CD8-positive, alpha-beta memory T cell (primary cell): ENCODE data around the gene TP63. TPM values are rescaled to one million over a fixed set of nuclear protein-coding genes. Genes with fewer than 3 reads are reported as not detected.

Source experiments
- CTCF ChIA-PET: fragments of 350-600 bp; sonication (Branson Sonifier 250); formaldehyde crosslinking; loops from one replicate; lab custom pipeline; 2021; ENCODE audit warnings: antibody characterized with exemption; lab: Charles Lee
- POLR2A ChIA-PET: fragments of 350-600 bp; sonication (Branson Sonifier 250); formaldehyde crosslinking; loops from one replicate; lab custom pipeline; 2021; ENCODE audit warnings: antibody characterized with exemption; lab: Charles Lee
- DNase-seq, 5 donors: peaks; one replicate each; pipeline versions ENCODE4 v3.0.0 to v3.0.0-alpha.2; 2020 to 2022; ENCODE audit warnings: mixed read lengths in 1 of 5
- H3K27ac ChIP-seq: one replicate; pipeline ENCODE4 v1.7.0; 2013; ENCODE audit warnings: low read depth, mild to moderate bottlenecking, low read length, moderate library complexity
- H3K27me3 ChIP-seq: 2 replicates; pipeline ENCODE4 v1.7.0; 2013; ENCODE audit warnings: low read length, mild to moderate bottlenecking; ENCODE audit not compliant: insufficient read depth, poor library complexity, severe bottlenecking
- H3K36me3 ChIP-seq: 2 replicates; pipeline ENCODE4 v1.7.0; 2013; ENCODE audit warnings: mild to moderate bottlenecking, low read length, moderate library complexity; ENCODE audit not compliant: insufficient read depth
- H3K4me1 ChIP-seq: 2 replicates; pipeline ENCODE4 v1.7.0; 2013; ENCODE audit warnings: mild to moderate bottlenecking, low read length, moderate library complexity; ENCODE audit not compliant: insufficient read depth
- H3K4me3 ChIP-seq: 2 replicates; pipeline ENCODE4 v1.7.0; 2013; ENCODE audit warnings: mild to moderate bottlenecking, low read length
- H3K9me3 ChIP-seq: 2 replicates; pipeline ENCODE4 v1.7.0; 2013; ENCODE audit warnings: mild to moderate bottlenecking, low read length
- H3K27ac Mint-ChIP-seq, 8 donors: one replicate each; pipeline ENCODE4 v1.8.0; 2020 to 2021; ENCODE audit warnings: mixed read lengths in 8 of 8, mild to moderate bottlenecking in 6 of 8, inconsistent platforms in 3 of 8, moderate library complexity in 3 of 8
- H3K27me3 Mint-ChIP-seq, 2 donors: one replicate each; pipeline ENCODE4 v1.8.0; 2020 to 2021; ENCODE audit warnings: mixed read lengths in 2 of 2, mild to moderate bottlenecking in 1 of 2, moderate library complexity in 1 of 2
- H3K36me3 Mint-ChIP-seq, 3 donors: one replicate each; pipeline ENCODE4 v1.8.0; 2020 to 2021; ENCODE audit warnings: mixed read lengths in 3 of 3, inconsistent platforms in 1 of 3, mild to moderate bottlenecking in 1 of 3
- H3K4me1 Mint-ChIP-seq, 3 donors: one replicate each; pipeline ENCODE4 v1.8.0; 2020 to 2021; ENCODE audit warnings: mixed read lengths in 3 of 3, inconsistent platforms in 1 of 3, mild to moderate bottlenecking in 1 of 3
- H3K4me3 Mint-ChIP-seq, 7 donors: one replicate each; pipeline ENCODE4 v1.8.0; 2020 to 2021; ENCODE audit warnings: mixed read lengths in 7 of 7, mild to moderate bottlenecking in 6 of 7, moderate library complexity in 4 of 7, inconsistent platforms in 2 of 7
- H3K9me3 Mint-ChIP-seq, 5 donors: one replicate each; pipeline ENCODE4 v1.8.0; 2020 to 2022; ENCODE audit warnings: mixed read lengths in 5 of 5, mild to moderate bottlenecking in 3 of 5, moderate library complexity in 2 of 5, inconsistent platforms in 1 of 5
- polyA plus RNA-seq: library from polyadenylated mRNA; unstranded; fragments of 300-500 nt; fragmentation: Illumina TruSeq; gene quantifications from one replicate; pipeline ENCODE4 v1.2.3, GENCODE V29; 2021
- total RNA-seq, 2 experiments: library from RNA; stranded (reverse); gene quantifications; one replicate each; pipeline ENCODE4 v1.2.3, GENCODE V29; 2021

TP63 gene
- total and polyA plus RNA-seq, 3 experiments from 2014 or later = 0.13 to 0.82 (median 0.31) TPM

DNA sequence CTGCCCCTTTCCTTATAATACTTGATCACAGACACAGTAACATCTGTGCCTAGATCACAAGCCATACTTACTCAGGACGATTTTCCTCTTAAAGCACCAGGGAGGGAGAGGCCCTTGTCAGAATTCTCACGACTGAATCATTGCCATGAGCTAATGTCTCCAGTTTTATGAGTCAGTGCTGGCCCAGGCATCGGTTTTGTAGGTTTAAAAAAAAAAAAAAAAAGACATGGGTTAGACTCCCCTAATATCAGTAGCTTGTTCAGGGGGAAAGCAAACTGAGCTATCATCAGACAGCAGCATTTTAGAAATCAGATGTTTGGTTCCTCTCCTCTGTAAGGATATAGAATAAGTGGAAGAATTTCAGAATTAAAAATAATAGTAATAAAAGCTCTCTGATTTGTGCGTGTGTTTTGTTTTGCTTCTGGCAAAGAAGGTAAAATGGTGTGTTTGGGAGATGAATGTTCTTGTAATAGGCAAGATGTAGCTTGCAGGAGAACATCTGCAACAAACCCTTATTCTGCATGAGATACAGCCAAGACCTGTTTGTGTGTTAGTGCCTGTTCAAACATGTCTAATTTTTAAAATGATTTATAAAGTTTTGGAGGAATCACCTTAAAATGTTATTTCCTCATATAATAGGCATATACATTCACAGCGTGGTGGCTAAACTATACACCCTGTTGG, 193.6 kb downstream of the TP63 start:
- peaks cover 0 to 13% of the 10 kb centered on the region in 2 donors for H3K27me3 Mint-ChIP-seq
- DNase-seq = no peak

DNA sequence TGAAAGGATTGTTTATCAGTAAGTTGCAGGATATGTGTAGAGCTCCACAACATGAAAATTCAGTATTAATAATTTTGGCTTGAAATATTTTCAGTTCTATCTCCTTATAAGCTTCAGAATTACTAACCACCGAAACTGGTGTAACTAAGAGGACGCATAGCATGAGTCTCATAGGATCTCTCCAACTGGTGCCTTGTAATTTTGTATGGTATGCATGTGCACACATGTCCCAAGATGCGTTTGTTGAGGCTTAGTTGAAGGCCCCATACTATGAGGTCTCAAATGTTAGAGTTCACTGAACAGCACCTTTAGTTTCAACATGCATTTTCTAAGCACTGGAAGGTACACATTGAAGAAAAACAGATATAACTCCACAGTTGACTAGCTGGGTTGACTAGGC, 195.4 kb downstream of the TP63 start:
- no peak overlapping the region for H3K27ac ChIP-seq
- ChIA-PET POLR2A (no interaction called here), CTCF (no interaction called here)
- no peaks in the 10 kb centered on the region for H3K27me3 ChIP-seq
- Mint-ChIP-seq H3K36me3 (peaks cover 0 to 3% (median 0%) of the 10 kb centered on the region in 3 donors), H3K27me3 (peaks cover 0 to 4% of the 10 kb centered on the region in 2 donors), H3K4me3 (no peak overlapping the region), H3K4me1 (no peaks in the 10 kb centered on the region), H3K9me3 (no peaks in the 10 kb centered on the region), H3K27ac (no peak overlapping the region)
- H3K4me3 ChIP-seq = no peak overlapping the region
- no peak for DNase-seq
- no peaks in the 10 kb centered on the region for H3K36me3 ChIP-seq
- no peaks in the 10 kb centered on the region for H3K4me1 ChIP-seq
- H3K9me3 ChIP-seq = no peaks in the 10 kb centered on the region

More for the DNA sequence above, 193.6 kb downstream of the TP63 start:
- ChIA-PET POLR2A (no interaction called here), CTCF (no interaction called here)
- Histone ChIP-seq H3K4me3 (no peak overlapping the region), H3K27me3 (no peaks in the 10 kb centered on the region), H3K9me3 (no peaks in the 10 kb centered on the region), H3K36me3 (no peaks in the 10 kb centered on the region), H3K4me1 (no peaks in the 10 kb centered on the region), H3K27ac (no peak overlapping the region)
- H3K27ac Mint-ChIP-seq = no peak overlapping the region
- H3K4me1 Mint-ChIP-seq = no peaks in the 10 kb centered on the region
- no peaks in the 10 kb centered on the region for H3K9me3 Mint-ChIP-seq
- H3K36me3 Mint-ChIP-seq = peaks cover 0 to 3% (median 0%) of the 10 kb centered on the region in 3 donors
- no peak overlapping the region for H3K4me3 Mint-ChIP-seq

DNA sequence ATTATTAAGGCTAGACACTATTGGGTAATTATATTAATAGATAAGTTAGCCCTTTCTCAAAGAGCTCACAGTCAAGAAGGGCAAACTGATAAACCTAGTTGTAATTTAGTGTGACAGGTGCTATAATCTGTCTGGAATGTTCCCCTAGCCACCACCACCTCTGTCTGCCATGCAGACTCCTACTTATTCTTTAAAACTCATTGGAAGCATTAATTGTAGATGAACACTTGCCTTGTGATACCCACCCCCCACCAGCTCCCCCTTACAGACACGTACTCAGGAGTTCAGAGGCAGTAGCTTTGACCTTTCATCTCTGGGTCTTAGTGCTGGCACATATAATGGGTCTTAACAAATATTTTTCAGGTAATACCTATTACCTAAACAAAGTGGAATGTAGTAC, 195.9 kb downstream of the TP63 start:
- Histone ChIP-seq H3K36me3 (no peaks in the 10 kb centered on the region), H3K27ac (no peak overlapping the region), H3K4me3 (no peak overlapping the region), H3K27me3 (no peaks in the 10 kb centered on the region), H3K9me3 (no peaks in the 10 kb centered on the region), H3K4me1 (no peaks in the 10 kb centered on the region)
- H3K9me3 Mint-ChIP-seq = no peaks in the 10 kb centered on the region
- CTCF ChIA-PET = no interaction called here
- H3K36me3 Mint-ChIP-seq = peaks cover 0 to 3% (median 0%) of the 10 kb centered on the region in 3 donors
- H3K27ac Mint-ChIP-seq = no peak overlapping the region
- peaks cover 0 to 4% of the 10 kb centered on the region in 2 donors for H3K27me3 Mint-ChIP-seq
- H3K4me3 Mint-ChIP-seq = no peak overlapping the region
- POLR2A ChIA-PET = no interaction called here
- no peak for DNase-seq
- H3K4me1 Mint-ChIP-seq = no peaks in the 10 kb centered on the region

DNA sequence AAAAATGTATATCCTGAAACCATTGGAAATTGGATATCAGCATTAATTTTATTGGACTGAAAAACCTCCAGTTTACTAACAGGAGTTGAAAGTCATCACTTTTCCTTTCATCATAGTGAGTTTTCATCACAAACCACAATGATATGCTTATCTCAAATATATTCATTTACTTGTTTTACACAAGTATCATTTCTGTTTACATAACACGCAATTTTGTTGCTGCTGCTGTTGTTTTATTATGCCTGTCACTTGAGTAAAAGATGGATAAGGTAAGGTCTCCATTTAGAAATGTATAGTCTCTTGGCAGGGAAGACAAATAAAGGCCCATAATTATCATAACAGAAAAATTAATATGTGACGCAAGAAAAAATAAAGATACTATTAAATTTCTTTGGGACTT, 199.2 kb downstream of the TP63 start:
- H3K27ac Mint-ChIP-seq = no peak overlapping the region
- no peaks in the 10 kb centered on the region for H3K4me1 Mint-ChIP-seq
- POLR2A ChIA-PET = no interaction called here

DNA sequence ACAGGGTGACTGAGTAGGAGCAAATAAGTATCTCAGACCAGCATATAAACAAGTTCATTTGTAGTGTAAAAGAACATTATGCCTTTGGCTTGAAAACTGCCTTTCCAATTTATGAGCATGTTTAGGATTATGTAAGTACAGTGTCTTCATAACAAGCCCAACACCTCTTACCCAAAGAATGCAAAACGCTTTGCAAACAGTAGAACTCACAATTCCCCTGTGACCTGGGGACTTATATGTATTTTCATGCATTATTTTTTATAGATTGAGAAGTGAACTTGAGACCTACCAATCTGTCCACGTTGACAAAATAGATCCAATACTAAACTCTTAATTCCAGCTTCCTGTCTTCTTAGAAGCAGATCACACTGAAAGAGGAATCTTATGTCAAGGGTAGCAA, 202.1 kb downstream of the TP63 start:
- Histone ChIP-seq H3K4me3 (no peak overlapping the region), H3K27ac (no peak overlapping the region), H3K9me3 (no peaks in the 10 kb centered on the region), H3K27me3 (no peaks in the 10 kb centered on the region), H3K36me3 (no peaks in the 10 kb centered on the region), H3K4me1 (no peaks in the 10 kb centered on the region)
- H3K27ac Mint-ChIP-seq = no peak overlapping the region
- no peaks in the 10 kb centered on the region for H3K9me3 Mint-ChIP-seq
- no peaks in the 10 kb centered on the region for H3K4me1 Mint-ChIP-seq
- DNase-seq = no peak
- H3K36me3 Mint-ChIP-seq = peaks cover 0 to 3% (median 0%) of the 10 kb centered on the region in 3 donors
- POLR2A ChIA-PET = no interaction called here
- H3K4me3 Mint-ChIP-seq = no peak overlapping the region
- CTCF ChIA-PET = no interaction called here
- peaks cover 0 to 1% of the 10 kb centered on the region in 2 donors for H3K27me3 Mint-ChIP-seq

More for the DNA sequence above, 199.2 kb downstream of the TP63 start:
- no peak for DNase-seq
- Mint-ChIP-seq H3K9me3 (no peaks in the 10 kb centered on the region), H3K36me3 (peaks cover 0 to 3% (median 0%) of the 10 kb centered on the region in 3 donors), H3K4me3 (no peak overlapping the region), H3K27me3 (no peaks in the 10 kb centered on the region)
- no peaks in the 10 kb centered on the region for H3K9me3 ChIP-seq
- H3K27me3 ChIP-seq = no peaks in the 10 kb centered on the region
- H3K4me1 ChIP-seq = no peaks in the 10 kb centered on the region
- CTCF ChIA-PET = no interaction called here
- no peaks in the 10 kb centered on the region for H3K36me3 ChIP-seq
- H3K4me3 ChIP-seq = no peak overlapping the region
- H3K27ac ChIP-seq = no peak overlapping the region

DNA sequence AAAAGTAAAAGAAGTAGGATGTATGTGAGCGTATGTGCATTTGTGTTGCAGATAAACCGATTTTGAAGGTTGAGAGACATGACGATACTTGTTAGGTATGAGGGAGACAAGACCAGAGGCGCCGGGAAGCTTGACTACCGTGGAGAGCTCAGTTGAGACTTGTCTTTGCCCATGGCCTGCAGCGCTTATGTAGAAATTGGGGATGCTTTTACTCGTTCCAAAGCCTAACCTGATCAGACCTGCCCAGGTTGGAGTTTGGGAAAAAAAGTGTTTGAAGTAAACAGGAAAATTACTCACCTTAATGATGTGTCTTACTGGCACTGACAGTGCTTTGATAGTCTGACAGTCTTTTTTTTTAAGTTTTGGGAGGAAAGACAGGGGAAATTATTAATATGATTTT, 202.8 kb downstream of the TP63 start:
- H3K36me3 Mint-ChIP-seq = peaks cover 0 to 3% (median 0%) of the 10 kb centered on the region in 3 donors
- Histone ChIP-seq H3K27ac (no peak overlapping the region), H3K4me1 (no peaks in the 10 kb centered on the region), H3K36me3 (no peaks in the 10 kb centered on the region), H3K9me3 (no peaks in the 10 kb centered on the region), H3K4me3 (no peak overlapping the region), H3K27me3 (no peaks in the 10 kb centered on the region)
- peaks cover 0 to 1% of the 10 kb centered on the region in 2 donors for H3K27me3 Mint-ChIP-seq
- H3K27ac Mint-ChIP-seq = peak overlapping the region in 1 of 8 donors; percentile 65
- H3K4me3 Mint-ChIP-seq = no peak overlapping the region
- ChIA-PET CTCF (no interaction called here), POLR2A (no interaction called here)
- H3K9me3 Mint-ChIP-seq = no peaks in the 10 kb centered on the region
- no peak for DNase-seq
- no peaks in the 10 kb centered on the region for H3K4me1 Mint-ChIP-seq

DNA sequence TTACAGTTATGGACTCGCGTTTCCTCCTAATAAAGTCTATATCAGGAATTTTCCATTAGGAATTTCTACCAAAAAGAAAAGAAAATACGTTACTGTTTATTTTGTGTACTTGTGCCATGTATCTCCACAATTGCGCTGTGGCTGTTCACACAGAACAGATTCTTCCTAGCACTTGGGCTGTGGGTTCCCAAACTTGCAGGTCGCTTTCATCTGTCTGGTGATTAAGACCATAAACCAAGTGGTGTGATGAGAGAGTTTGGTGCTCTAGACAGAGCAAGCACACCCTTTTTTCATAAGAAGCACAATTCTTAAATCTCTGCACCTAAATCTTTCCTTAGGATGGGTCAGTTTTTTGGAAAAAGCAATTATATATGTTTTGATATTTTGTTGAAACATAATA, 203.3 kb downstream of the TP63 start:
- Histone ChIP-seq H3K4me1 (no peaks in the 10 kb centered on the region), H3K27ac (no peak overlapping the region), H3K4me3 (no peak overlapping the region), H3K27me3 (no peaks in the 10 kb centered on the region), H3K36me3 (no peaks in the 10 kb centered on the region), H3K9me3 (no peaks in the 10 kb centered on the region)
- Mint-ChIP-seq H3K36me3 (no peaks in the 10 kb centered on the region), H3K9me3 (no peaks in the 10 kb centered on the region), H3K27ac (no peak overlapping the region), H3K27me3 (peaks cover 0 to 1% of the 10 kb centered on the region in 2 donors), H3K4me1 (no peaks in the 10 kb centered on the region), H3K4me3 (no peak overlapping the region)
- DNase-seq = no peak
- ChIA-PET POLR2A (no interaction called here), CTCF (no interaction called here)

DNA sequence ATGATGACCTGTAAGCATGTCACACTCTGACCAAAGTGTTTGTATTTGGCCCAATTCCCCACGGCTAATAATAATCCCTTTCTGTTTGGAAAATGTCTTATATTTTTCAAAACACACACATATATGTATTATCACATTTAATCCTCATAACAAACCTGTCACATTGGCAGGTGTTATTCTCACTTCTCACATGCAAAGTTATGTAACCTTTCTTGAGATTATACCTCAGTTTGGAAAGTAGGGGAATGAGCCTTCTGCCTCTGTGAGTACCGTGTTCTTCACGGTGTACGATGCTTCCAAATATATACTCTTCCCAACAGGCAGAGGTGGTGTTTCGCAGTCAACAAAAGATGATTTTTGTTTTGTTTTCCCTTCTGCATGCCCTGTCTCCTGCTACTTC, 205.6 kb downstream of the TP63 start:
- Mint-ChIP-seq H3K4me3 (no peak overlapping the region), H3K27ac (no peak overlapping the region), H3K4me1 (no peaks in the 10 kb centered on the region), H3K27me3 (peaks cover 1 to 2% of the 10 kb centered on the region in 2 donors), H3K36me3 (no peaks in the 10 kb centered on the region), H3K9me3 (no peaks in the 10 kb centered on the region)
- DNase-seq = no peak
- CTCF ChIA-PET = no interaction called here
- H3K4me3 ChIP-seq = no peak overlapping the region
- no peaks in the 10 kb centered on the region for H3K9me3 ChIP-seq
- H3K27me3 ChIP-seq = no peaks in the 10 kb centered on the region
- H3K36me3 ChIP-seq = no peaks in the 10 kb centered on the region
- no peak overlapping the region for H3K27ac ChIP-seq
- POLR2A ChIA-PET = no interaction called here
- H3K4me1 ChIP-seq = no peaks in the 10 kb centered on the region
